Kidney epithelial cell (primary cell): ENCODE measurements around the gene HDAC6. TPM values are rescaled to one million over a fixed set of nuclear protein-coding genes. Genes with fewer than 3 reads are reported as not detected.

Experiments
- total RNA-seq: library from RNA; depleted of rRNA; stranded (reverse); fragments of >200 nt; gene quantifications from 2 replicates; pipeline ENCODE4 v1.2.3, GENCODE V29; 2015

HDAC6 gene
- total RNA-seq, 1 donor from 2014 or later = 52.5 TPM

Other genes with a start within 250 kb of the HDAC6 start
- 264 and 285 TPM in 2 replicates for gene RBM3, start 227.6 kb upstream of the HDAC6 start, total RNA-seq
- 117 and 122 TPM in 2 replicates for gene WDR13, start 204.6 kb upstream of the HDAC6 start, total RNA-seq
- gene WAS, start 118.3 kb upstream of the HDAC6 start, total RNA-seq = 2.2 TPM in 1 of 2 replicates, not detected in the other
- 7.6 and 10.9 TPM in 2 replicates for gene SUV39H1, start 105.3 kb upstream of the HDAC6 start, total RNA-seq
- not detected in 2 replicates for gene GLOD5, start 40.3 kb upstream of the HDAC6 start, total RNA-seq
- not detected in 2 replicates for gene GATA1, start 15.5 kb upstream of the HDAC6 start, total RNA-seq
- gene ERAS, start 24.4 kb downstream of the HDAC6 start, total RNA-seq = not detected in 2 replicates
- 42.5 and 66.6 TPM in 2 replicates for gene PCSK1N, start 33.5 kb downstream of the HDAC6 start, total RNA-seq
- 89.4 and 100 TPM in 2 replicates for gene TIMM17B, start 95.7 kb downstream of the HDAC6 start, total RNA-seq
- 73.2 and 92.5 TPM in 2 replicates for gene PQBP1, start 95.9 kb downstream of the HDAC6 start, total RNA-seq
- 34.3 and 40.9 TPM in 2 replicates for gene SLC35A2, start 109.6 kb downstream of the HDAC6 start, total RNA-seq
- 6.8 and 7.9 TPM in 2 replicates for gene PIM2, start 117.0 kb downstream of the HDAC6 start, total RNA-seq
- gene OTUD5, start 155.5 kb downstream of the HDAC6 start, total RNA-seq = 51.7 and 56.0 TPM in 2 replicates
- 0.67 and 1.6 TPM in 2 replicates for gene KCND1, start 169.8 kb downstream of the HDAC6 start, total RNA-seq
- gene GRIPAP1, start 200.2 kb downstream of the HDAC6 start, total RNA-seq = 25.8 and 31.1 TPM in 2 replicates
- gene TFE3, start 241.3 kb downstream of the HDAC6 start, total RNA-seq = 55.6 and 63.3 TPM in 2 replicates